ENCODE data around the gene ARHGEF2.
"Not testable (repeated sequence)": the region's sequence is repeated elsewhere in the genome, so short reads cannot be mapped to it uniquely, and the experiment has no call there.

Gene ARHGEF2

GRCh38 chr1:155990005-155990739 lies 11.8 kb upstream of the ARHGEF2 start:
- no peak for DNase-seq (ENCODE audit: low spot score)

DNA sequence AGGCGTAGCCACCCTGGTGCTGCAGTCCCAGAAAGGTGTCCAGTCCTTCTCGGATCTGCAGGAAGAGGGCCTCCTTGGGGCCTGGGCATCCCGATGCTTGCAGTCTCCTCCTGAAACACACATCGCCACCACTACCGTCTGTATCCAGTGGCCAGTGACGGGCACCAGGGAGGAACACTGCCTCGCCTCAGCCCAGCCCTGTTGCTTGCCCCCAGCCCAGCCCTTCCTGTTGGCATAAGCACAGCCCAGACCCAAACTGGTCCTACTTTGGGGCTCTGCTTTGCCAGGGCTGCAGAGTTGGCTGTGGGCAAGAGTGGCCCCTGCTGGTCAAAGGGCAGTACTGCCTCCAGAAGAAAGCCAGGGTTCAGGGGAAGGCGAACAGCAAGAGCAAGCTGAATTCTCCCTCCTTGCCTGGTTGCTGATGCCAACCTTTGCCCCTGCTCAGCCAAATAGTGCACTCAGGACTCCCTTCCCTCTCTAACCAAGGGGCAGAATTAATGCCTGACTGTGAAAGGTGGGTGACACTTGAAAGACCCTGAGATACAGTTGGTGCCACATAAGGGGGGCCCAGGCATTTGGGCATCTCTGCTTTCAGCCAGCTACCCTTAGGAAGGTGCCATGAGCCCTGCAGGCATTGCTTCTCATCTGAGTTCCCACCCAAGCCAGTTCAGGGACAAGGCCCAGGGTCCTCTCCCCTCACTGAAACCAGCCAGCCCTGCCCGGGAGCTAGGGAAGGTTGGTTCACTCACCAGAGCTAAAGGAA lies 11.1 kb upstream of the ARHGEF2 start:
- peak; percentile 64 for DNase-seq (ENCODE audit: low spot score)

GRCh38 chr1:155984903-155985645 lies 6.7 kb upstream of the ARHGEF2 start:
- DNase-seq (ENCODE audit: low spot score), result not testable (repeated sequence)

GRCh38 chr1:155984341-155984740 lies 6.0 kb upstream of the ARHGEF2 start:
- no peak for DNase-seq (ENCODE audit: low spot score)

GRCh38 chr1:155983191-155984024 lies 5.1 kb upstream of the ARHGEF2 start:
- peak; percentile 92 for DNase-seq (ENCODE audit: low spot score)

DNA sequence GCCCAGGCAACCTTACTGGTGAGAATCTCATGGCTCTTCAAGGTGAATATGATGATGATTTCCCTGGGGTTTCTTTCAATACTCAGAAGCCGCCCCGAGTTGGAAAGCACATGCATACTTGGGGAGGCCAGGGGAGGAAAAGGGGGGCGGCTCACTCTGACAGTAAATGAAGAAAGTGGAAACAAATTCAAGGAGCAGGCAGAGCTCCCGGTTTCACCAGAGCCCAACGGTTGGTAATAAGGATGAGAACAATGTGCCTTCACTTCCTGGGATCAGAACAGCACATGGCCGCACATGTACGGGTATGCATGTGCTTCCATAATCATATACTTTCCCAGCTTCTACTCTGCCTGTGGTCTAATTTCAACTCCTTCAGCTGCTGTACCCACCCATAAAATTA lies 3.8 kb upstream of the ARHGEF2 start:
- DNase-seq (ENCODE audit: low spot score), result no peak

GRCh38 chr1:155981266-155982088 lies 3.1 kb upstream of the ARHGEF2 start:
- DNase-seq (ENCODE audit: low spot score), result peak; percentile 43

GRCh38 chr1:155979597-155980343 lies 1.4 kb upstream of the ARHGEF2 start:
- no peak for DNase-seq (ENCODE audit: low spot score)

DNA sequence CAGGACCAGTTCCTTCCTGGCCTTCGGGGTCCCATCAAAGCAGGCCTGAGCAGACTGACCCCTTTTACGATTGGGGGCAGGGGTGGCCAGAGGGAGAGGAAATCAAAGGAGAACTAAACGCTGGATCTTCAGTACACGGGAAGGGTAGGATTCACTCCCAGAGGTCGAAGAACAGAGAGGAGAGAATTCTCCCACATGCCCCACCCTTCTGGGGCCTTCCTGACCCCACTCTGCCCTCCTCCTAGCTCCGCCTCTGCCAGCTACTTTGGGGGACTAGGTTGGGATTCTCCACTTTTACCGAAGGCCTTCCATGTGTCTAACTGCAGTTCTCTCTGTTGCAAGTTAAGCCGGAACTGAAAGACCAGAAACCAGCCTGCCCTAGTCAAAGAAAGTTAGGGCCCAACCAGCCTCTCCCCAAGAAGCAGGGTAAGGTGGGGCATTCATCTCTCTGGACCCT lies 654 bp upstream of the ARHGEF2 start:
- no peak for DNase-seq (ENCODE audit: low spot score)

GRCh38 chr1:155977690-155978324 lies 540 bp downstream of the ARHGEF2 start:
- no peak for DNase-seq (ENCODE audit: low spot score)

GRCh38 chr1:155976913-155977689 lies 1.2 kb downstream of the ARHGEF2 start:
- DNase-seq (ENCODE audit: low spot score), result no peak

DNA sequence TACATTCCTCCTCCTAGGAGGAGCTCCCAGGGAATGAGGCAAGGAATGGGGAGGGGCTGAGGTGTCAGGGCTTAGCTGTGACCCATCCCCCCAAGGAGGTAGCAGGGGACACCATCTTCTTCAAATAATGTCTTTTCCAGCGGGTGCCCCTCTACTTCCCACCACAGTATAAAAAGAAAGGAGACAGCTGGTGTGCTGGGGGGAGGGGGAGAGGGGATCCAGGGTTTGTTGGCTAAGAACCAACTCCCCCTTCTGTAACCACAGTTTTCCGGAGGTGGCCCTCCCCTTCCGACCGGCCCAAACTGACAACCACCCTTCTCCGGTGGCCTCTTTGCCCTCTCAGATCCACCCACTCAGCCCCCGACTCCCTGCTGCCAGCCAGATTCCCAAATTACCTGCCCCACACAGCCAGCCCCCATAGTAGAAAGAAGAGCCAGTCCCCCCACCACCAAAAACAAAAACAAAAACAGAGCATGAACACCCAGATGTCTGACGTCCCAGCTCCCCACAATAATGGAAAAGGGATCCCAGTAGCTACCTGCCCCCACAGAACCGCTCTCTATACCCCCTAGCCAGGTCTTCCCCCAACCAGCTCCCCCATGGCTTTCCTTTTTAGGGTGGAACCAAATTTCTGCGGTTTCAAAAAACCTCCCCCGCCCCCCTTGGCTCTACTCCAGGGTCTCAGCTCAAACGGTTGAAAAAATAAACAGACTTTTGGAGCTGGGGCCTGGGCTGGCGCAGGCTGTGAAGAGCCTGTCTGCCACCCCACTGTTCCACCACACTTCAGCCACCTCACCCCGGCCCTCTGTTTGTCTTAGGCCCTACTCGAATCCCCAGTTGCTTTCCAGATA lies 2.1 kb downstream of the ARHGEF2 start:
- DNase-seq (ENCODE audit: low spot score), result no peak

DNA sequence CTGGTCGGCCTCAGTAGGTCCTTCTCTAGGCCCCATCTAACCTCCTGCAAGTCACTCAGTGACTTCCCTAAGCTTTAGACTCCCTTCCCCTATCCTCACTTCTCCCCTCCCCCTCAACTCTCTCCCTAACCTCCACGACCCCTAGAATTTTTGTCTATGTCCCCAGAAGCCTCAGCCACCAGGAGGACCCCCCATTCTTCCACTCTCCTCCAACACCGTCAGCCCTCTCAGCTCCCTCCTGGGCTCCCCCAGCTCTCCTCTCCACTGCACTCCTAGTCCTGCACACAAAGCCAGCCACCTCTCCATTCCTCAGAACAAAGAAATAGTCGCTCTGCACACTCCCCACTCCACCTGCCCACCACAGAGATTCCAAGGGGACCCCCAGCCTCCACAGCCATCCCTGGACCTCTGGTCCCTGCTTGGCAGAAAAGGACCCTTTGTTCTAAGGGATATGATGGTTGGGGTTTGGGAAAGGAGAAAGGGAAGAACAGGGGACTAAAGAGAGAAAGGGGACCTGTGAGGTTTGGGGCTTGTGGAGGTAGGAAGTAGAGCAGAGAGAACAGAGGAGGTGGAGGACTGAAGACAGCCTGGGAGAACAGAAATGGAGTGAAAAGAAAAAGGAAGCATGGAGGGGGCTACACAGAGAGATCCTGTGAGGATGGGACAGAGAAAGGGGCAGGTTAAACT lies 2.8 kb downstream of the ARHGEF2 start:
- no peak for DNase-seq (ENCODE audit: low spot score)

DNA sequence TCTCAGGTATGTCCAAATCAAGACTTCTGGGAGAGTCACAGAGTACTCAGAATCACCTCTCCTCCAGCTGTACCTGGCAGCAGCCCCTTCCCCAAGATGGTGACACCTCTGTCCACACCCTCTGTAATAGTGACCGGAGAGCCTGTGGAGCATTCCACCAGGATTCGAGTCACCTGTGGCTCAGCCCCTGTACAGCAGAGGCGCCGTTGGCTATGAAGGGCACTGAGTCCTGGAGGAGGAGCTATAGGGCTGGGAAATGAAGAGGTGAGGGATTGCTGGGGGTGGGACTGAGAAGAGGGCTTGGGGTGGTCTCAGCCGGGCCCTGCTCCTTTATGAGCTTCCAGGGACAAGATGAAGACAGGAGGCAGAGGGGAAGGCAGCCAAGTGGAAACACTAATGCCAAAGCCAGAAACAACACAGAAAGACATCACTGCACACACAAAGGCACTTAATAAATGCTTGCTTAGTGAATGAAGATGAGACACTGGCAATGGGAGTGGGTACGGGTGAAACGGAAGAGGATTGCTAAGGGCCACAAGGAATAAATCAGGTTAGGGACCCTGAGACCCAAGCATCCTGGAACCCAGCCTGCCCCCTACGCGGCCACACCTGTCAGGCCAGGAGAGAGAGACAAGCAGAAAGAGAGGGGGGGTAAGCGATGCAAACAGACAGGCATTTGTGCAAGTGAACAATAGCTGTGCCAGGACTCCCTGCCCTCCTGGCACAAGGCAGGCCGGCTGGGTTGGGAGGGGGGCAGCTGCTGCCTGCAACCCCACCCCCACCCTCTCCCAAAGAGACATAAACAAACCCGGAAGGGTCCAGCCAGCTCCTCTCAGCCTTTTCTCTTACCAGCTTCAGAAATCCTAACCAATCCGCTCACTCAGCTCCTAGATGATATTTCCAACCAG lies 3.9 kb downstream of the ARHGEF2 start:
- DNase-seq (ENCODE audit: low spot score), result no peak

DNA sequence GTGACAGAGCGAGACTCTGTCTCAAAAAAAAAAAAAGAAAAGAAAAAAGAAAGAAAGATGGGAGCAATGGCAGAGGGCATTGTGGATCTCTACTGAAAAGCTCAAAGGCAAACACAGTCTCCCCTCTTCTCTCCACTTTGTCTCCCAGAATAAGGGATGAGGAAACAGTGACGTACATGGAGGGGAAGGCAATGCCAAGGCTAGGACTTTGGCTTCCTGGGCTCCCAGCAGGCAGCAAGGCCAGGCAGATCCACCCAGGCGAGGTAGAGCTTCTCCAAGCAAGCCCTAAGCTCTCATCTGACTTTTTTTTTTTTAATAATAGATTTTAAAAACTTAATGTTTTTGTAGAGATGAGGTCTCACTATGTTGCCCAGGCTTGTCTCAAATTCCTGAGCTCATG lies 4.6 kb downstream of the ARHGEF2 start:
- no peak for DNase-seq (ENCODE audit: low spot score)
